WTC11 (cell line): ENCODE measurements around the gene BOC.
A peak's percentile ranks its signal among the peaks of the same experiment; 100 is the strongest.

Experiments used
- CREM ChIP-seq: sonication (generic); formaldehyde crosslinking; IDR thresholded peaks from 2 replicates; pipeline ENCODE4 v1.8.1; 2022; ENCODE audit warnings: mild to moderate bottlenecking, missing genetic modification reagents, moderate library complexity
- TF ChIP-seq, protein P1 (sequence below): fragments of 200-600 bp; IDR thresholded peaks from 2 replicates; pipeline ENCODE4 v1.8.0; 2022; ENCODE audit warnings: antibody characterized with exemption

- TF ChIP-seq, protein P1, sequence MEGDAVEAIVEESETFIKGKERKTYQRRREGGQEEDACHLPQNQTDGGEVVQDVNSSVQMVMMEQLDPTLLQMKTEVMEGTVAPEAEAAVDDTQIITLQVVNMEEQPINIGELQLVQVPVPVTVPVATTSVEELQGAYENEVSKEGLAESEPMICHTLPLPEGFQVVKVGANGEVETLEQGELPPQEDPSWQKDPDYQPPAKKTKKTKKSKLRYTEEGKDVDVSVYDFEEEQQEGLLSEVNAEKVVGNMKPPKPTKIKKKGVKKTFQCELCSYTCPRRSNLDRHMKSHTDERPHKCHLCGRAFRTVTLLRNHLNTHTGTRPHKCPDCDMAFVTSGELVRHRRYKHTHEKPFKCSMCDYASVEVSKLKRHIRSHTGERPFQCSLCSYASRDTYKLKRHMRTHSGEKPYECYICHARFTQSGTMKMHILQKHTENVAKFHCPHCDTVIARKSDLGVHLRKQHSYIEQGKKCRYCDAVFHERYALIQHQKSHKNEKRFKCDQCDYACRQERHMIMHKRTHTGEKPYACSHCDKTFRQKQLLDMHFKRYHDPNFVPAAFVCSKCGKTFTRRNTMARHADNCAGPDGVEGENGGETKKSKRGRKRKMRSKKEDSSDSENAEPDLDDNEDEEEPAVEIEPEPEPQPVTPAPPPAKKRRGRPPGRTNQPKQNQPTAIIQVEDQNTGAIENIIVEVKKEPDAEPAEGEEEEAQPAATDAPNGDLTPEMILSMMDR = no peak
- 0 out of 2 replicates have a peak, but pooled peaks have one; percentile 36 for TF ChIP-seq CREM (CRISPR knock-in tag)
Observed at GRCh38 chr3:113212150-113212843, 940 bp downstream of the BOC start.
